NB4 (cell line): ENCODE measurements around the gene GPR4.

Source experiments
- DNase-seq: peaks from one replicate; pipeline ENCODE4 v3.0.0; 2010; ENCODE audit warnings: low read depth
- H3K4me3 ChIP-seq: one replicate; pipeline ENCODE4 v1.5.1; 2011; ENCODE audit warnings: mild to moderate bottlenecking, low read depth, low read length, moderate library complexity
- MYC ChIP-seq: IDR thresholded peaks from 2 replicates; pipeline ENCODE4 v1.6.1; 2011; ENCODE audit warnings: low read depth, low read length
- POLR2A ChIP-seq: IDR thresholded peaks from 2 replicates; pipeline ENCODE4 v1.6.1; 2011; ENCODE audit warnings: mild to moderate bottlenecking; ENCODE audit not compliant: insufficient read length; ENCODE audit errors: extremely low read depth
- TF ChIP-seq, protein P1 (sequence below): IDR thresholded peaks from one replicate; pipeline ENCODE4 v1.5.1; 2012; ENCODE audit warnings: low read depth, low read length
- TF ChIP-seq, protein P2 (sequence below): IDR thresholded peaks from 2 replicates; pipeline ENCODE4 v1.6.1; 2011; ENCODE audit warnings: low read depth, low read length

The GPR4 gene

DNA sequence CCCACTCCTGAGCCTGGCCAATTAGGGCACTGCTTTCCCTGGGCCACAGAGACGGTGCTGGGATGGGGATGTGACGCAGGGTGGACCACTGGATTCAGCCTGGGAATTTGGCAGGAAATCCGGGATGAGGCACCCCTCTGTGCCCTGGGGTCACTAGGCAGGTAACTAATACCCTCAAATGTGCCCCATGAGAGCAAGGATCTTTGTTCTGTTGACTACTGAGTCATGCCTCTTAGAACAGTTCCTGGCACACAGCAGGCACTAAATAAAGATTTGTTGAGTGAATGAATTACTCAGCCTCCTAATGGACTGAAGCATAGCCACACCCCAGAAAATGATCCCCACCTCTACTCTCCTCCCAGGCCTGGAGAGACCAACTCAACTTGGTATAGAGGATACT, 33.3 kb downstream of the GPR4 start:
- H3K4me3 ChIP-seq = no peak overlapping the region
- DNase-seq = no peak
- TF ChIP-seq POLR2A = no peak
- TF ChIP-seq MYC = no peak
- TF ChIP-seq, protein P1, sequence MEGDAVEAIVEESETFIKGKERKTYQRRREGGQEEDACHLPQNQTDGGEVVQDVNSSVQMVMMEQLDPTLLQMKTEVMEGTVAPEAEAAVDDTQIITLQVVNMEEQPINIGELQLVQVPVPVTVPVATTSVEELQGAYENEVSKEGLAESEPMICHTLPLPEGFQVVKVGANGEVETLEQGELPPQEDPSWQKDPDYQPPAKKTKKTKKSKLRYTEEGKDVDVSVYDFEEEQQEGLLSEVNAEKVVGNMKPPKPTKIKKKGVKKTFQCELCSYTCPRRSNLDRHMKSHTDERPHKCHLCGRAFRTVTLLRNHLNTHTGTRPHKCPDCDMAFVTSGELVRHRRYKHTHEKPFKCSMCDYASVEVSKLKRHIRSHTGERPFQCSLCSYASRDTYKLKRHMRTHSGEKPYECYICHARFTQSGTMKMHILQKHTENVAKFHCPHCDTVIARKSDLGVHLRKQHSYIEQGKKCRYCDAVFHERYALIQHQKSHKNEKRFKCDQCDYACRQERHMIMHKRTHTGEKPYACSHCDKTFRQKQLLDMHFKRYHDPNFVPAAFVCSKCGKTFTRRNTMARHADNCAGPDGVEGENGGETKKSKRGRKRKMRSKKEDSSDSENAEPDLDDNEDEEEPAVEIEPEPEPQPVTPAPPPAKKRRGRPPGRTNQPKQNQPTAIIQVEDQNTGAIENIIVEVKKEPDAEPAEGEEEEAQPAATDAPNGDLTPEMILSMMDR = no peak
- TF ChIP-seq, protein P2, sequence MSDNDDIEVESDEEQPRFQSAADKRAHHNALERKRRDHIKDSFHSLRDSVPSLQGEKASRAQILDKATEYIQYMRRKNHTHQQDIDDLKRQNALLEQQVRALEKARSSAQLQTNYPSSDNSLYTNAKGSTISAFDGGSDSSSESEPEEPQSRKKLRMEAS = no peak

DNA sequence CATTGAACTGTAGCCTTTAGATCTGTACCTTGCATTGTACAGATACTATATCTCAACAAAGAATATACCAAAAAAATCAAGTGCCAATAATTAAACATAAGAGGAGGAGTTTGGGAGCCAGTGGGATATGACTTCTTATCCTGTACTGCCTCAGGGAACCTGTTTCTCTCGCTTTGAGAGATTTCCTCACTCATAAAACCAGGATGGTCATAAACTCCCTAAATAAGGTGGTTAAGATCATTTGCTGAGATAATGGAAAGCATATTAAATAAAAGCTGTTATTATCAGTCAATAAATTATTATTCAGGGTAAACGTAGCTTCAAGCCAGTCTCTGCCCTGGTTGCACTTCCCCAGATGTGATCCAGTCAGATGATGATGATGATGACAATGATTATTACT, 34.4 kb downstream of the GPR4 start:
- TF ChIP-seq, protein P2 = no peak
- TF ChIP-seq, protein P1 = no peak
- TF ChIP-seq POLR2A (no peak), MYC (no peak)
- no peak overlapping the region for H3K4me3 ChIP-seq
- no peak for DNase-seq

DNA sequence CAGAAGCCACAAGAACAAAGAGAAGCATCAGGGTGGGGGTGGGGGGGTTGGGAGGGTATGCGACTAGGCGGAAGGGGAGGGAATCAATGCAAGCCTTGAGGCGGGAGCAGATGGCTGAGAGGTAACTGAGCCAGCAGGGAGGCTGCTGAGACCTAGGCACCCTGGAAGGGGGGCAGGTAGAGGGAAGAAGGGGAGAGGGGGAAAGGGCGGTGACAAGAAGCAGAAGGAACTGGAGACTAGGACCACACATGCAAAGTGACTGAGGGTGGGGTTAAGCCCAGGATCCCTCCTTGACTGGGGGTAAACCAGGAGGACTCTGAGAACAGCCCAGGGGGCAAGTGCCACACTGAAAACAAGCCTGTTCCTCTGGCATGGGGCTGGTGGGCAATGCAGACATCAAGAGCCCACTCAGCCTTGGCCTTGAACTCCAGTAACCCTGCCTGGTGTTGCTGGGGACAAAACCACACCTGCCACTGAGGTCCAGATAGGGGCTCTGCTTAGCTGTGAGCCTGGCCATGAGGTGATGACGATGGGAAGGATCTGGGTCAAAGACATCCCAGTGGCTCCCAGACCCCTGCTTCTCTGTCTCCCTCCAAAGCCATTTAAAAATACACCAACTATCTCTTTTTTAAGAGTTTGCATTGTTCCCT, 37.8 kb downstream of the GPR4 start:
- H3K4me3 ChIP-seq = no peak overlapping the region
- TF ChIP-seq, protein P1 = no peak
- TF ChIP-seq MYC (no peak), POLR2A (no peak)
- TF ChIP-seq, protein P2 = no peak
- no peak for DNase-seq

GRCh38 chr19:45560686-45561085, 41.3 kb downstream of the GPR4 start:
- TF ChIP-seq, protein P2 = no peak
- TF ChIP-seq MYC (no peak), POLR2A (no peak)
- TF ChIP-seq, protein P1 = no peak

DNA sequence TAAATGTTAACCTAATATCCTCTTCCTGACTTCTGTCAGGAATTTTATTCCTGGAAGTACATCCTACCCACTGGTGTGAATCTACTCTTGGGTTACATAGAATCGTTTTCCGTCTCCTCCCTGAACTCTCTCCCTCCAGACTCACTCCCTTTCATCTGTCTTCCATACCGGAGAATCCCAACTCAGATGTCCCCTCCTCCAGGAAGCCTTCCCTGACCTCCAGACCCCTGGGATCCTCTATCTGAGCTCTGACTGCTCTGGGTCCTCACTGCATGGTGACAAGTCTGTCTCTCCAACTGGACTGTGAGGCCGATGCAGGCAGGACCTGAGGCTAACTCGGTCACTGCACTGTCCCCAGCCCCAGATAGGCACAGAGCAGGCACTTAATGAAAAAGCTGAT, 42.0 kb downstream of the GPR4 start:
- no peak for DNase-seq
- no peak for TF ChIP-seq MYC
- TF ChIP-seq, protein P1 = no peak
- TF ChIP-seq POLR2A = no peak
- TF ChIP-seq, protein P2 = no peak
- no peak overlapping the region for H3K4me3 ChIP-seq

More at GRCh38 chr19:45560686-45561085, 41.3 kb downstream of the GPR4 start:
- H3K4me3 ChIP-seq = no peak overlapping the region
- DNase-seq = no peak

DNA sequence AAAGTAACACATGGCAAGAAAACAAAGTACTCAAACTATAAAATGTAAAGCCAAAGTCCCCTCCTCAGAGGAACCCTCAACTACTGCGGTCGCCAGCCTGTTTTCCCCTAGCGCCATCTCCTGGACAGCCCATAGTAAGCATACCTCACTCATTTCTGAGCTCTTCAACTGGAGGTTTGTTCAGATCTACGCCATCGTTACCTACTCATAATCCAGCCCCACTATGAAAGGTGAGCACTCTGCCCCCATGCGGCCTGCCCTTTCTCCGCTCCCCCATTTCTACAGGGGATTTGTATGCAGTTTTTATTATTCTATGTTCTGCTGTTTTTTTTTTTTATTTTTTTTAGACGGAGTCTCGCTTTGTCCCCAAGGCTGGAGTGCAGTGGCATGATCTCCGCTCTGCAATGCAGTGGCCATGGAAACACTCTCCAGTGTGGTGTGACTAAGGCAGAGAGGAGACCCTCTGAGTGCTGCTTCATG, 43.6 kb downstream of the GPR4 start:
- no peak overlapping the region for H3K4me3 ChIP-seq
- TF ChIP-seq, protein P1 = peak; percentile 66
- TF ChIP-seq, protein P2 = no peak
- peak; percentile 75 for DNase-seq
